ENCODE data around the gene MAFG. TPM values are rescaled to one million over a fixed set of nuclear protein-coding genes. Genes with fewer than 3 reads are reported as not detected.

The MAFG gene
- total and polyA plus RNA-seq, 2 of the 13 experiments (the other 11 are each of a cell fraction or from before 2014, with no cell fraction given), result 14.5 to 20.0 TPM

GRCh38 chr17:81968850-81969812, 41.6 kb upstream of the MAFG start (continued):
- TF ChIP-seq PAXIP1 (CRISPR knock-in tag; conservative IDR thresholded peaks at IDR 0.05) (peak; percentile 41), MTA1 (CRISPR knock-in tag; IDR thresholded peaks at IDR 0.05; ENCODE audit: borderline replicate concordance) (peak; percentile 57; the same call in 1 of the 2 replicates), ZC3H13 (CRISPR knock-in tag; IDR thresholded peaks at IDR 0.05) (no peak), ZNF839 (CRISPR knock-in tag; IDR thresholded peaks at IDR 0.05; ENCODE audit: borderline replicate concordance) (0 out of 2 replicates have a peak, but pooled peaks have one; percentile 69), ZNF770 (CRISPR knock-in tag; IDR thresholded peaks at IDR 0.05) (peak; percentile 96), MYPOP (CRISPR knock-in tag; IDR thresholded peaks at IDR 0.05) (no peak), PHF21A (CRISPR knock-in tag; IDR thresholded peaks at IDR 0.05) (no peak), MAFF (IDR thresholded peaks at IDR 0.05; ENCODE audit: low read depth, low read length) (no peak), UBTF (CRISPR knock-in tag; IDR thresholded peaks at IDR 0.05) (peak; percentile 64), ZNF766 (CRISPR knock-in tag; IDR thresholded peaks at IDR 0.05; ENCODE audit: borderline replicate concordance) (no peak), RFX3 (CRISPR knock-in tag; IDR thresholded peaks at IDR 0.05) (no peak), POLR2A (IDR thresholded peaks at IDR 0.05; ENCODE audit: insufficient read depth in 1 of 2, low read depth in 2 of 2, low read length in 2 of 2) (no peak), HNF4A (CRISPR knock-in tag; IDR thresholded peaks at IDR 0.05) (peak; percentile 81), TARDBP (CRISPR knock-in tag; IDR thresholded peaks at IDR 0.05) (peak; percentile 29; the same call in 1 of the 2 replicates), MZF1 (CRISPR knock-in tag; IDR thresholded peaks at IDR 0.05; ENCODE audit: borderline replicate concordance) (no peak), ZMYM2 (CRISPR knock-in tag; IDR thresholded peaks at IDR 0.05) (peak; percentile 43; the same call in 1 of the 2 replicates), ZBTB34 (CRISPR knock-in tag; IDR thresholded peaks at IDR 0.05) (no peak), MATR3 (CRISPR knock-in tag; IDR thresholded peaks at IDR 0.05) (no peak)

Data from HepG2 (cell line).